OCI-M2 (cell line): ENCODE measurements around the gene ZBTB49.

ENCODE experiments used
- DNase-seq: peaks from one replicate; lab custom pipeline; 2025; ENCODE audit not compliant: unreplicated experiment; lab: John Stamatoyannopoulos, UW

ZBTB49 gene

GRCh38 chr4:4277531-4277930, 12.5 kb upstream of the ZBTB49 start:
- DNase-seq = no peak

GRCh38 chr4:4281787-4282186, 8.3 kb upstream of the ZBTB49 start:
- DNase-seq = no peak

- no peak for DNase-seq
These were observed 5.0 kb upstream of the ZBTB49 start for GRCh38 chr4:4284827-4285618.

- DNase-seq = no peak
These were observed 2.0 kb upstream of the ZBTB49 start for GRCh38 chr4:4288098-4288497.

- no peak for DNase-seq
These were observed 996 bp upstream of the ZBTB49 start for GRCh38 chr4:4289055-4289454.

GRCh38 chr4:4289597-4289940, 482 bp upstream of the ZBTB49 start:
- DNase-seq = no peak

- no peak for DNase-seq
These were observed 3.2 kb downstream of the ZBTB49 start for GRCh38 chr4:4293279-4293678.

GRCh38 chr4:4296283-4296846, 6.3 kb downstream of the ZBTB49 start:
- no peak for DNase-seq

GRCh38 chr4:4299006-4299405, 9.0 kb downstream of the ZBTB49 start:
- no peak for DNase-seq

GRCh38 chr4:4302001-4302400, 11.9 kb downstream of the ZBTB49 start:
- no peak for DNase-seq

GRCh38 chr4:4302416-4302815, 12.4 kb downstream of the ZBTB49 start:
- DNase-seq = no peak

GRCh38 chr4:4306920-4307319, 16.9 kb downstream of the ZBTB49 start:
- no peak for DNase-seq

- no peak for DNase-seq
These were observed 18.9 kb downstream of the ZBTB49 start for GRCh38 chr4:4308800-4309441.

GRCh38 chr4:4311193-4311592, 21.1 kb downstream of the ZBTB49 start:
- no peak for DNase-seq

GRCh38 chr4:4315461-4316149, 25.6 kb downstream of the ZBTB49 start:
- no peak for DNase-seq

GRCh38 chr4:4316150-4316495, 26.1 kb downstream of the ZBTB49 start:
- DNase-seq = no peak

- no peak for DNase-seq
These were observed 27.6 kb downstream of the ZBTB49 start for GRCh38 chr4:4317496-4318232.

GRCh38 chr4:4320528-4320927, 30.5 kb downstream of the ZBTB49 start:
- DNase-seq = no peak

GRCh38 chr4:4320951-4321714, 31.1 kb downstream of the ZBTB49 start:
- DNase-seq = no peak

GRCh38 chr4:4321951-4322688, 32.1 kb downstream of the ZBTB49 start:
- no peak for DNase-seq
